Measurements from ENCODE around the gene GRK2.

The GRK2 gene

DNA sequence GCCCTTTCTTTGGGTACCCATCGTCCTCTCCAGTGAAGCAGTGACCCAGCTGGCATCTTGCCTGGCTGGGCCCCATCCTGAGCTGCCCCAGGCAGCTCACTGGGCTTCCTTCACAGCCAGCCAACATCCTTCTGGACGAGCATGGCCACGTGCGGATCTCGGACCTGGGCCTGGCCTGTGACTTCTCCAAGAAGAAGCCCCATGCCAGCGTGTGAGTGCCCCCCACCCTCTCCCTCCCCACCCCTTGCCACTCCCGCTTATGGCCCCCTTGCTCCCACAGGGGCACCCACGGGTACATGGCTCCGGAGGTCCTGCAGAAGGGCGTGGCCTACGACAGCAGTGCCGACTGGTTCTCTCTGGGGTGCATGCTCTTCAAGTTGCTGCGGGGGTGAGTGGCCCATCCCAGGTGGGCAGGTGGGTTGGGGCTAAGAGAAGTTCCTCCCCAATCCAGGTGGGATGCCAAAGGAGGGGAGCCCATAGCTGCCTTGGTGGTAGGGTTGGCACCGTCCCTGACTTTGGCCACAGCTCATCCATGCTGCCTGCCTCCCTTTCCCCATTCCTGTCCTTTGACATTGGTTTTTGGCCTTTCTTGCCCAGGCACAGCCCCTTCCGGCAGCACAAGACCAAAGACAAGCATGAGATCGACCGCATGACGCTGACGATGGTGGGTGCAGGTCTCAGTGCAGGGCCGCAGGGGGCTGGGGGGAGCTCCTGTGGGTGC lies 16.0 kb downstream of the GRK2 start:
- ChIA-PET POLR2A (interaction anchor here (1.3 to 2.0 kb wide), 2 partner anchors 13 to 35 kb away, joined by 5 to 6 read pairs; no protein-coding TSS in a partner anchor), CTCF (interaction anchor here (1.2 kb wide), 1 partner anchor 16 kb away, joined by 3 read pairs; the partner anchor contains the start of gene GRK2)
- DNase-seq (ENCODE audit: extremely low spot score) = no peak
- TF ChIP-seq L3MBTL2 (conservative IDR thresholded peaks at IDR 0.05) = no peak
- TF ChIP-seq HDGF (IDR thresholded peaks at IDR 0.05; ENCODE audit: borderline replicate concordance) = no peak
- TF ChIP-seq FOXK2 (IDR thresholded peaks at IDR 0.05) = no peak
- TF ChIP-seq SP1 (IDR thresholded peaks at IDR 0.05) = no peak
- TF ChIP-seq FOXA1 (IDR thresholded peaks at IDR 0.05) = no peak
- no peak for TF ChIP-seq BHLHE40 (IDR thresholded peaks at IDR 0.05; ENCODE audit: borderline replicate concordance)
- no peak for TF ChIP-seq FOXM1 (IDR thresholded peaks at IDR 0.05; ENCODE audit: borderline replicate concordance)

DNA sequence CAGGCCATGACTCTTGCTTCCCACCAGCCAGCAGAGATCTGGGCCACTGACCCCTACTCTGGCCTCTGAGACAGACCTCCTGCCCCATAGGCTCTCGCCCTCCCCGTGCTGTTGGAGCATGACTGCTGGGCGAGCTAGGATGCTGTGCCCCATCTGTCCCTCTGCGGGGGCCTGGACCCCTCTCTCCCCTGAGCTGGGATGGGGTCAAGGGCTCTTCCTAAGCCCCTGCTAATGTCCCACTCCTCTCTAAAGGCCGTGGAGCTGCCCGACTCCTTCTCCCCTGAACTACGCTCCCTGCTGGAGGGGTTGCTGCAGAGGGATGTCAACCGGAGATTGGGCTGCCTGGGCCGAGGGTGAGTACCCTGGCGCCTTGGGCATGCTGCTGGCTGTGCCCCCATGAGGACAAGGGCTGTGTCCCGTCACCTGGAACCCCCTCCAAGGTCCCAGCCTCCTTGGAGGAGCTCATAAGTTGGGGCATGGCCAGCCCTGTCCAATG lies 16.7 kb downstream of the GRK2 start:
- TF ChIP-seq LEF1 (IDR thresholded peaks at IDR 0.05; ENCODE audit: borderline replicate concordance) = no peak
- TF ChIP-seq HDGF (IDR thresholded peaks at IDR 0.05; ENCODE audit: borderline replicate concordance) = no peak
- TF ChIP-seq FOXM1 (IDR thresholded peaks at IDR 0.05; ENCODE audit: borderline replicate concordance) = no peak
- no peak for TF ChIP-seq NFRKB (IDR thresholded peaks at IDR 0.05)
- TF ChIP-seq ELF4 (IDR thresholded peaks at IDR 0.05) = no peak
- no peak for TF ChIP-seq ARNT (IDR thresholded peaks at IDR 0.05)
- no peak for TF ChIP-seq SUZ12 (IDR thresholded peaks at IDR 0.05)
- DNase-seq (ENCODE audit: extremely low spot score) = no peak
- POLR2A ChIA-PET = interaction anchor here (1.2 to 2.0 kb wide), 3 partner anchors 14 to 34 kb away, joined by 3 to 6 read pairs (median 5); no protein-coding TSS in a partner anchor
- CTCF ChIA-PET = interaction anchor here (1.2 kb wide), 1 partner anchor 16 kb away, joined by 3 read pairs; the partner anchor contains the start of gene GRK2

DNA sequence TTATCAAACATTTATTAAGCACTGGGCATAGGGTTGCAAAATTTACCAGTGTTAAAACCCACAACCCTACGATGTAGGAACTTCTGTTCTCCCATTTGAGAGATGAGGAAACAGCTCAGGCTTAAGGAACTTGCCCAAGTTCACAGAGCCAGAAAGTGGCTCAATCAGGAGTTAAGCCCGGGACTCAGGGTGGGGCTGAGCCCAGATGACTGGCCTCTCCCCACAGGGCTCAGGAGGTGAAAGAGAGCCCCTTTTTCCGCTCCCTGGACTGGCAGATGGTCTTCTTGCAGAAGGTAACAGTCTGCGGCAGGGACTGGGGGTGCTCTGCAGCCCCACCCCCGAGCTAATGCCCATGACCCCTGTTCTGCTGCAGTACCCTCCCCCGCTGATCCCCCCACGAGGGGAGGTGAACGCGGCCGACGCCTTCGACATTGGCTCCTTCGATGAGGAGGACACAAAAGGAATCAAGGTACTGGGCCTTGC lies 17.2 kb downstream of the GRK2 start:
- TF ChIP-seq SP1 (IDR thresholded peaks at IDR 0.05) = no peak
- no peak for TF ChIP-seq SUZ12 (IDR thresholded peaks at IDR 0.05)
- TF ChIP-seq TARDBP (IDR thresholded peaks at IDR 0.05) = no peak
- no peak for TF ChIP-seq LEF1 (IDR thresholded peaks at IDR 0.05; ENCODE audit: borderline replicate concordance)
- no peak for TF ChIP-seq BHLHE40 (IDR thresholded peaks at IDR 0.05; ENCODE audit: borderline replicate concordance)
- no peak for TF ChIP-seq L3MBTL2 (conservative IDR thresholded peaks at IDR 0.05)
- no peak for TF ChIP-seq HDGF (IDR thresholded peaks at IDR 0.05; ENCODE audit: borderline replicate concordance)
- no peak for TF ChIP-seq CTBP1 (IDR thresholded peaks at IDR 0.05; ENCODE audit: borderline replicate concordance)
- TF ChIP-seq, protein P1, sequence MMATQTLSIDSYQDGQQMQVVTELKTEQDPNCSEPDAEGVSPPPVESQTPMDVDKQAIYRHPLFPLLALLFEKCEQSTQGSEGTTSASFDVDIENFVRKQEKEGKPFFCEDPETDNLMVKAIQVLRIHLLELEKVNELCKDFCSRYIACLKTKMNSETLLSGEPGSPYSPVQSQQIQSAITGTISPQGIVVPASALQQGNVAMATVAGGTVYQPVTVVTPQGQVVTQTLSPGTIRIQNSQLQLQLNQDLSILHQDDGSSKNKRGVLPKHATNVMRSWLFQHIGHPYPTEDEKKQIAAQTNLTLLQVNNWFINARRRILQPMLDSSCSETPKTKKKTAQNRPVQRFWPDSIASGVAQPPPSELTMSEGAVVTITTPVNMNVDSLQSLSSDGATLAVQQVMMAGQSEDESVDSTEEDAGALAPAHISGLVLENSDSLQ (IDR thresholded peaks at IDR 0.05) = no peak
- ChIA-PET POLR2A (interaction anchor here (1.2 to 2.0 kb wide), 3 partner anchors 14 to 34 kb away, joined by 3 to 6 read pairs (median 5); no protein-coding TSS in a partner anchor), CTCF (no interaction called here)
- DNase-seq (ENCODE audit: extremely low spot score) = no peak

DNA sequence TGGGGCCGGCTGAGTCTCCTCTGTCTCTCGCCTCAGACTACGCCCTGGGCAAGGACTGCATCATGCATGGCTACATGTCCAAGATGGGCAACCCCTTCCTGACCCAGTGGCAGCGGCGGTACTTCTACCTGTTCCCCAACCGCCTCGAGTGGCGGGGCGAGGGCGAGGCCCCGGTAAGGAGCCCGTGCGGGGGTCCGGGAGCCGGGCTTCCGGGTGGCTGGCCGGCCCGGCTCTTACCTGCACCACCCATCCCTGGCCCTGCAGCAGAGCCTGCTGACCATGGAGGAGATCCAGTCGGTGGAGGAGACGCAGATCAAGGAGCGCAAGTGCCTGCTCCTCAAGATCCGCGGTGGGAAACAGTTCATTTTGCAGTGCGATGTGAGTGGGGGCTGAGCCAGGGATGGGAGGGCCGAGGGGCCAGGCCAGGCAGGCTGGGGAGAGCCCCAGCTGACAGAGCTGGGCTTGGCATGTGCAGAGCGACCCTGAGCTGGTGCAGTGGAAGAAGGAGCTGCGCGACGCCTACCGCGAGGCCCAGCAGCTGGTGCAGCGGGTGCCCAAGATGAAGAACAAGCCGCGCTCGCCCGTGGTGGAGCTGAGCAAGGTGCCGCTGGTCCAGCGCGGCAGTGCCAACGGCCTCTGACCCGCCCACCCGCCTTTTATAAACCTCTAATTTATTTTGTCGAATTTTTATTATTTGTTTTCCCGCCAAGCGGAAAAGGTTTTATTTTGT lies 18.7 kb downstream of the GRK2 start:
- TF ChIP-seq ELF4 (IDR thresholded peaks at IDR 0.05) (no peak), TARDBP (IDR thresholded peaks at IDR 0.05) (no peak), FOXK2 (IDR thresholded peaks at IDR 0.05) (no peak), CTBP1 (IDR thresholded peaks at IDR 0.05; ENCODE audit: borderline replicate concordance) (no peak), SP1 (IDR thresholded peaks at IDR 0.05) (no peak)
- CTCF ChIA-PET = interaction anchor here (0.6 kb wide), 1 partner anchor 27 kb away, joined by 3 read pairs; no protein-coding TSS in a partner anchor
- DNase-seq (ENCODE audit: extremely low spot score) = no peak
- POLR2A ChIA-PET = interaction anchor here (2.0 kb wide), 1 partner anchor 32 kb away, joined by 6 read pairs; no protein-coding TSS in a partner anchor

DNA sequence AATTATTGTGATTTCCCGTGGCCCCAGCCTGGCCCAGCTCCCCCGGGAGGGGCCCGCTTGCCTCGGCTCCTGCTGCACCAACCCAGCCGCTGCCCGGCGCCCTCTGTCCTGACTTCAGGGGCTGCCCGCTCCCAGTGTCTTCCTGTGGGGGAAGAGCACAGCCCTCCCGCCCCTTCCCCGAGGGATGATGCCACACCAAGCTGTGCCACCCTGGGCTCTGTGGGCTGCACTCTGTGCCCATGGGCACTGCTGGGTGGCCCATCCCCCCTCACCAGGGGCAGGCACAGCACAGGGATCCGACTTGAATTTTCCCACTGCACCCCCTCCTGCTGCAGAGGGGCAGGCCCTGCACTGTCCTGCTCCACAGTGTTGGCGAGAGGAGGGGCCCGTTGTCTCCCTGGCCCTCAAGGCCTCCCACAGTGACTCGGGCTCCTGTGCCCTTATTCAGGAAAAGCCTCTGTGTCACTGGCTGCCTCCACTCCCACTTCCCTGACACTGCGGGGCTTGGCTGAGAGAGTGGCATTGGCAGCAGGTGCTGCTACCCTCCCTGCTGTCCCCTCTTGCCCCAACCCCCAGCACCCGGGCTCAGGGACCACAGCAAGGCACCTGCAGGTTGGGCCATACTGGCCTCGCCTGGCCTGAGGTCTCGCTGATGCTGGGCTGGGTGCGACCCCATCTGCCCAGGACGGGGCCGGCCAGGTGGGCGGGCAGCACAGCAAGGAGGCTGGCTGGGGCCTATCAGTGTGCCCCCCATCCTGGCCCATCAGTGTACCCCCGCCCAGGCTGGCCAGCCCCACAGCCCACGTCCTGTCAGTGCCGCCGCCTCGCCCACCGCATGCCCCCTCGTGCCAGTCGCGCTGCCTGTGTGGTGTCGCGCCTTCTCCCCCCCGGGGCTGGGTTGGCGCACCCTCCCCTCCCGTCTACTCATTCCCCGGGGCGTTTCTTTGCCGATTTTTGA lies 19.5 kb downstream of the GRK2 start:
- TF ChIP-seq SUZ12 (IDR thresholded peaks at IDR 0.05) = no peak
- no peak for TF ChIP-seq SP1 (IDR thresholded peaks at IDR 0.05)
- TF ChIP-seq BHLHE40 (IDR thresholded peaks at IDR 0.05; ENCODE audit: borderline replicate concordance) = no peak
- TF ChIP-seq TARDBP (IDR thresholded peaks at IDR 0.05) = no peak
- TF ChIP-seq ZNF384 (IDR thresholded peaks at IDR 0.05) = no peak
- no peak for TF ChIP-seq ELF4 (IDR thresholded peaks at IDR 0.05)
- ChIA-PET CTCF (interaction anchor here (0.6 kb wide), 1 partner anchor 28 kb away, joined by 3 read pairs; no protein-coding TSS in a partner anchor), POLR2A (no interaction called here)
- DNase-seq (ENCODE audit: extremely low spot score) = no peak

DNA sequence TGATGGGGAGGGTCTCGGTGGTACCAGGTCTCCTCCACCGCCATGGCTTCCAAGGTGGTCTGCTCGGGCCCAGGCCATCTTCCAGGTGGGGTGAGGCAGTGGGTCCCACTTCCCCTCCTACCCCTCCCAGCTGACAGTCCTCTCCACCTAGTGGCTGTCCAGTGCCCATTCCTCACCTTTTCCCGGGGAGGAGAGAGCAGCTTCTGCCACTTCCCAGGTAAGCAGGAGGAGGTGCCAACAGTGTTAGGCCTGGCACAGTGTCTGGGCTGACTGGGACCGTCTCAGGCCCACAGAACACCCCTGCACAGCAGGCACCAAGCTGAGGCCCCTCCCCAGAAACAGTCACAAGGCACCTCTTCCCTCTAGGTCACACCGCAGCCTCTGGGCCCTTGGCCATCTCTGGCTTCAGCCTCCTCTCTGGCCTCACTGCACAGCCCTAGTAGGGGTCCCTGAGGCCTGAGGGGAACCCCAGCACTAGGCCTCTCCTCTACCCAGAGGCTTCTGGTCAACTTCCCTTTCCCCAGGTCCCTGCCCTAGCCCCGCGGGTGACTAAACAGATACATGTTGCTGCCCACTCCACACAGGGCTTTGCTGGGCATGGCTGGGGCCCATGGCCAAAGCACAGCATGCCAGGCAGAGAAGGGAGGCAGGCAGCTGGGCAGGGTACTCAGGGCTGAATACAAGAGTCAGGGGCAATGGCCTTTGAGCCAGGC lies 20.5 kb downstream of the GRK2 start:
- ChIA-PET CTCF (no interaction called here), POLR2A (no interaction called here)
- TF ChIP-seq L3MBTL2 (conservative IDR thresholded peaks at IDR 0.05) = no peak
- TF ChIP-seq ELF4 (IDR thresholded peaks at IDR 0.05) = no peak
- no peak for TF ChIP-seq FOXA1 (IDR thresholded peaks at IDR 0.05)
- TF ChIP-seq NFRKB (IDR thresholded peaks at IDR 0.05) = no peak
- no peak for TF ChIP-seq ZNF384 (IDR thresholded peaks at IDR 0.05)
- TF ChIP-seq ARNT (IDR thresholded peaks at IDR 0.05) = no peak
- TF ChIP-seq, protein P1 (IDR thresholded peaks at IDR 0.05) = no peak
- no peak for DNase-seq (ENCODE audit: extremely low spot score)

Measured in HEK293T (cell line).